Loucy (cell line): ENCODE data around the gene YTHDF1.

Experiments
- CTCF ChIP-seq: fragments of 200-600 bp; sonication (generic); conservative IDR thresholded peaks from 2 replicates; pipeline ENCODE4 v1.5.1; 2014; ENCODE audit warnings: mild to moderate bottlenecking, antibody characterized with exemption, low read length
- EZH2phosphoT487 ChIP-seq: fragments of 200-600 bp; IDR thresholded peaks from 2 replicates; pipeline ENCODE4 v1.6.1; 2018; ENCODE audit warnings: antibody characterized with exemption, mild to moderate bottlenecking, moderate library complexity, borderline replicate concordance

DNA sequence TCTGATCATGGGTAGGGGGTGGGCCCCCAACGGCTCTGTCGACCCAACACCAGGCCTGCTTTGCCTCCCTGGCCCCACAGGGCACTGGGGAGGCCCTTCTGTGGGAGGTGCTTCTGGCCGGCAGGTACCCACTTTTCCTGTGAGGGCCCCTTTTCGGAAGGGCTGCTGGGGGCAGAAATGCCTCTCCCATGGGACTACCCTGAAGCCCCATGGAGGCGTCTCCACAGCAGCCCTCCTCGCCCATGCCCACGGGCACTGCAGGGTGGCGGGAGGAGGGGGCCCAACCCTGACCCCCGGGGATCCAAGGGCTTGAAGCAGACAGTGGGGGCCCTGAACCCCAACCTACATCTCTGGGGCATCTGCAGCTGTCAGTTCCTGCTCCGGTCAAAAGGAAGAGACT, 22.1 kb upstream of the YTHDF1 start:
- TF ChIP-seq CTCF (no peak), EZH2phosphoT487 (no peak)
